SK-N-SH (cell line): ENCODE data around the gene VCPKMT. TPM values are rescaled to one million over a fixed set of nuclear protein-coding genes. Genes with fewer than 3 reads are reported as not detected.

Source experiments
- CTCF ChIA-PET: fragments of 300-600, 350-600 bp; formaldehyde crosslinking; extraction: SDS; loops from one replicate; lab custom pipeline; 2021; lab: Yijun Ruan, JAX
- POLR2A ChIA-PET: fragments of 350-600 bp; sonication (Branson Sonifier 250); formaldehyde crosslinking; extraction: SDS; loops from one replicate; lab custom pipeline; 2020; ENCODE audit warnings: antibody characterized with exemption, inconsistent platforms; lab: Yijun Ruan, JAX
- DNase-seq: peaks from one replicate; pipeline ENCODE4 v3.0.0; 2012
- H2AFZ ChIP-seq: fragments of 200-600 bp; sonication (generic); 2 replicates; pipeline ENCODE4 v1.8.1; 2016; ENCODE audit warnings: antibody characterized with exemption, mild to moderate bottlenecking, low read depth
- H3F3A ChIP-seq: fragments of 200-600 bp; sonication (generic); replicated peaks from 2 replicates; pipeline ENCODE3; 2016; ENCODE audit warnings: antibody characterized with exemption, mild to moderate bottlenecking; ENCODE audit not compliant: insufficient read depth
- H3K27ac ChIP-seq, 2 experiments: fragments of 200-500 bp in 1 of 2; fragments of 200-600 bp in 1 of 2; sonication (Bioruptor generic) in 1 of 2; sonication (generic), shearing (Covaris generic) in 1 of 2; 2 replicates each; pipeline versions ENCODE4 v1.5.1 to v1.6.1; 2014 to 2016; ENCODE audit warnings: low read depth in 2 of 2, inconsistent platforms in 1 of 2, low read length in 1 of 2, mild to moderate bottlenecking in 1 of 2, mixed read lengths in 1 of 2
- H3K27me3 ChIP-seq: fragments of 200-600 bp; sonication (generic), shearing (Covaris generic); 2 replicates; pipeline ENCODE4 v1.6.1; 2016; ENCODE audit warnings: mixed run types; ENCODE audit not compliant: insufficient read depth
- H3K36me3 ChIP-seq, 2 experiments: fragments of 200-500 bp in 1 of 2; fragments of 200-600 bp in 1 of 2; sonication (Bioruptor generic) in 1 of 2; sonication (generic) in 1 of 2; replicated peaks in 1 of 2; 2 replicates each; pipeline versions ENCODE3 to v1.5.1; 2014 to 2016; ENCODE audit warnings: low read length in 1 of 2, mild to moderate bottlenecking in 1 of 2; ENCODE audit not compliant: insufficient read depth in 2 of 2, control insufficient read depth in 1 of 2
- H3K4me1 ChIP-seq, 2 experiments: fragments of 200-500 bp in 1 of 2; fragments of 200-600 bp in 1 of 2; sonication (Bioruptor generic) in 1 of 2; sonication (generic), shearing (Covaris generic) in 1 of 2; 2 replicates each; pipeline versions ENCODE4 v1.5.1 to v1.6.1; 2014 to 2016; ENCODE audit warnings: low read depth in 1 of 2, low read length in 1 of 2, mixed run types in 1 of 2; ENCODE audit not compliant: insufficient read depth in 2 of 2, control insufficient read depth in 1 of 2
- H3K4me2 ChIP-seq: fragments of 200-600 bp; sonication (generic), shearing (Covaris generic); 2 replicates; pipeline ENCODE4 v1.6.1; 2017; ENCODE audit warnings: mixed run types
- H3K4me3 ChIP-seq, 2 experiments: fragments of 200-500 bp in 1 of 2; fragments of 200-600 bp in 1 of 2; sonication (Bioruptor generic) in 1 of 2; sonication (generic), shearing (Covaris generic) in 1 of 2; 2 replicates each; pipeline versions ENCODE4 v1.5.1 to v1.8.1; 2014 to 2016; ENCODE audit warnings: low read depth in 2 of 2, inconsistent platforms in 1 of 2, low read length in 1 of 2, mild to moderate bottlenecking in 1 of 2, mixed read lengths in 1 of 2, moderate library complexity in 1 of 2
- H3K79me2 ChIP-seq: fragments of 200-600 bp; sonication (generic); 2 replicates; pipeline ENCODE4 v1.8.1; 2017; ENCODE audit warnings: mild to moderate bottlenecking; ENCODE audit not compliant: insufficient read depth
- H3K9ac ChIP-seq: fragments of 200-600 bp; sonication (generic); 2 replicates; pipeline ENCODE4 v1.6.1; 2017; ENCODE audit warnings: mixed run types
- H3K9me2 ChIP-seq: fragments of 200-600 bp; sonication (generic); 2 replicates; pipeline ENCODE4 v1.6.1; 2017; ENCODE audit warnings: mixed run types
- H3K9me3 ChIP-seq: fragments of 200-600 bp; sonication (generic); 2 replicates; pipeline ENCODE4 v1.6.1; 2017; ENCODE audit warnings: mixed run types, mild to moderate bottlenecking, moderate library complexity
- H4K20me1 ChIP-seq: fragments of 200-600 bp; sonication (generic); 2 replicates; pipeline ENCODE4 v1.6.1; 2017; ENCODE audit warnings: mild to moderate bottlenecking, mixed run types; ENCODE audit not compliant: insufficient read depth
- CTCF ChIP-seq: fragments of 200-600 bp; sonication (generic); IDR thresholded peaks from 2 replicates; pipeline ENCODE4 v1.6.1; 2017; ENCODE audit warnings: antibody characterized with exemption, mild to moderate bottlenecking, moderate library complexity
- EP300 ChIP-seq, 2 experiments: IDR thresholded peaks; 2 replicates each; pipeline versions ENCODE4 v1.4.0 to v1.6.1; 2012; ENCODE audit warnings: borderline replicate concordance in 1 of 2, low read depth in 1 of 2, low read length in 1 of 2
- FOSL2 ChIP-seq: IDR thresholded peaks from 2 replicates; pipeline ENCODE4 v1.4.0; 2012; ENCODE audit warnings: low read depth, mild to moderate bottlenecking, moderate library complexity, borderline replicate concordance
- FOXJ3 ChIP-seq: sonication (generic); formaldehyde crosslinking; IDR thresholded peaks from 2 replicates; pipeline ENCODE4 v1.5.1; 2020; ENCODE audit warnings: mild to moderate bottlenecking, missing genetic modification reagents
- IRF3 ChIP-seq: fragments of 150-350 bp; IDR thresholded peaks from 2 replicates; pipeline ENCODE4 v1.6.1; 2016; ENCODE audit warnings: mild to moderate bottlenecking, low read depth, low read length
- JUND ChIP-seq: IDR thresholded peaks from 2 replicates; pipeline ENCODE4 v1.4.0; 2012
- MXI1 ChIP-seq: IDR thresholded peaks from 2 replicates; pipeline ENCODE4 v1.6.1; 2012; ENCODE audit warnings: mild to moderate bottlenecking, low read depth, low read length, improper control_type of control experiment
- POLR2AphosphoS5 ChIP-seq: IDR thresholded peaks from 2 replicates; pipeline ENCODE4 v1.6.1; 2012; ENCODE audit warnings: low read depth, low read length
- RAD21 ChIP-seq: IDR thresholded peaks from 2 replicates; pipeline ENCODE4 v1.6.1; 2012; ENCODE audit warnings: mild to moderate bottlenecking, low read length
- RCOR1 ChIP-seq: fragments of 150-350 bp; IDR thresholded peaks from 2 replicates; pipeline ENCODE4 v1.6.1; 2017; ENCODE audit warnings: antibody characterized with exemption, low read length
- RFX5 ChIP-seq: IDR thresholded peaks from 2 replicates; pipeline ENCODE4 v1.6.1; 2012; ENCODE audit warnings: mild to moderate bottlenecking, improper control_type of control experiment, low read length
- SIN3A ChIP-seq: IDR thresholded peaks from 2 replicates; pipeline ENCODE4 v1.6.1; 2012; ENCODE audit warnings: low read depth, mild to moderate bottlenecking, low read length, moderate library complexity, borderline replicate concordance
- TCF12 ChIP-seq: IDR thresholded peaks from 2 replicates; pipeline ENCODE4 v1.4.0; 2012
- ZBTB33 ChIP-seq: IDR thresholded peaks from 2 replicates; pipeline ENCODE4 v1.4.0; 2012; ENCODE audit warnings: low read depth, borderline replicate concordance
- WGBS: methylation state at CpG from one replicate; pipeline ENCODE4 v1.1.6; 2017; ENCODE audit warnings: low lambda C conversion rate; 5-methylcytosine and 5-hydroxymethylcytosine counted together
- polyA plus RNA-seq, 3 experiments: library from polyadenylated mRNA; depleted of rRNA; stranded (reverse); fragments of >200 nt; gene quantifications; 2 replicates each; pipeline ENCODE4 v1.2.3, GENCODE V29; 2012
- TF ChIP-seq, protein P1 (sequence below): IDR thresholded peaks from 2 replicates; pipeline ENCODE4; 2012
- TF ChIP-seq, protein P2 (sequence below): IDR thresholded peaks from 2 replicates; pipeline ENCODE4 v1.4.0; 2012; ENCODE audit warnings: low read depth, borderline replicate concordance

VCPKMT gene
- polyA plus RNA-seq, 1 of the 3 experiments (the other 2 are of a cell fraction), result 7.3 TPM

- no peak overlapping the region for H2AFZ ChIP-seq
- H3K27ac ChIP-seq, result no peak overlapping the region
- no peaks in the 10 kb centered on the region for H3K4me1 ChIP-seq
- H4K20me1 ChIP-seq, result no peaks in the 10 kb centered on the region
- no peak for DNase-seq
- peaks cover 7% of the 10 kb centered on the region for H3F3A ChIP-seq
- no peak overlapping the region for H3K9ac ChIP-seq
- ChIA-PET POLR2A (no interaction called here), CTCF (interaction anchor here (0.7 to 1.9 kb wide), 5 partner anchors 9 to 229 kb away, joined by 3 to 7 read pairs (median 3); no protein-coding TSS in a partner anchor)
- 93% methylated on average over 4 of the region's 7 CpGs for WGBS
- H3K79me2 ChIP-seq, result no peaks in the 10 kb centered on the region
- H3K4me2 ChIP-seq, result no peak overlapping the region
- no peaks in the 10 kb centered on the region for H3K36me3 ChIP-seq
- no peak overlapping the region for H3K4me3 ChIP-seq
- TF ChIP-seq RFX5 (no peak), FOSL2 (no peak), CTCF (no peak)
- TF ChIP-seq, protein P1, sequence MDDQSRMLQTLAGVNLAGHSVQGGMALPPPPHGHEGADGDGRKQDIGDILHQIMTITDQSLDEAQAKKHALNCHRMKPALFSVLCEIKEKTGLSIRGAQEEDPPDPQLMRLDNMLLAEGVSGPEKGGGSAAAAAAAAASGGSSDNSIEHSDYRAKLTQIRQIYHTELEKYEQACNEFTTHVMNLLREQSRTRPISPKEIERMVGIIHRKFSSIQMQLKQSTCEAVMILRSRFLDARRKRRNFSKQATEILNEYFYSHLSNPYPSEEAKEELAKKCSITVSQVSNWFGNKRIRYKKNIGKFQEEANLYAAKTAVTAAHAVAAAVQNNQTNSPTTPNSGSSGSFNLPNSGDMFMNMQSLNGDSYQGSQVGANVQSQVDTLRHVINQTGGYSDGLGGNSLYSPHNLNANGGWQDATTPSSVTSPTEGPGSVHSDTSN, result no peak
- no peaks in the 10 kb centered on the region for H3K9me3 ChIP-seq
- no peaks in the 10 kb centered on the region for H3K27me3 ChIP-seq
- H3K9me2 ChIP-seq, result no peaks in the 10 kb centered on the region
These were observed 25.0 kb downstream of the VCPKMT start for GRCh38 chr14:50091240-50091913.

GRCh38 chr14:50089208-50089607 lies 27.2 kb downstream of the VCPKMT start:
- H3K4me3 ChIP-seq, result no peak overlapping the region
- no peaks in the 10 kb centered on the region for H3K79me2 ChIP-seq
- H3K9ac ChIP-seq, result no peak overlapping the region
- H3K4me2 ChIP-seq, result no peak overlapping the region
- POLR2A ChIA-PET, result no interaction called here
- no peak for DNase-seq
- H3K9me3 ChIP-seq, result no peaks in the 10 kb centered on the region
- peaks cover 15% of the 10 kb centered on the region for H3F3A ChIP-seq
- H3K27ac ChIP-seq, result no peak overlapping the region
- H3K4me1 ChIP-seq, result no peaks in the 10 kb centered on the region
- H3K36me3 ChIP-seq, result no peaks in the 10 kb centered on the region
- H3K27me3 ChIP-seq, result no peaks in the 10 kb centered on the region
- no peak overlapping the region for H2AFZ ChIP-seq
- CTCF ChIA-PET, result interaction anchor here (2.1 kb wide), 1 partner anchor 223 kb away, joined by 6 read pairs; no protein-coding TSS in a partner anchor
- WGBS, result 94% methylated on average over 4 of the region's 5 CpGs
- no peaks in the 10 kb centered on the region for H4K20me1 ChIP-seq
- H3K9me2 ChIP-seq, result no peaks in the 10 kb centered on the region
- TF ChIP-seq FOXJ3 (CRISPR knock-in tag) (no peak), MXI1 (no peak), EP300 (IDR thresholded peaks at IDR 0.05; ENCODE audit: borderline replicate concordance in 1 of 2, low read depth in 1 of 2, low read length in 1 of 2) (no peak), SIN3A (no peak), TCF12 (no peak), IRF3 (no peak), JUND (no peak), CTCF (no peak), POLR2AphosphoS5 (no peak), ZBTB33 (no peak), RCOR1 (no peak), FOSL2 (no peak), RAD21 (no peak)
- TF ChIP-seq, protein P2, sequence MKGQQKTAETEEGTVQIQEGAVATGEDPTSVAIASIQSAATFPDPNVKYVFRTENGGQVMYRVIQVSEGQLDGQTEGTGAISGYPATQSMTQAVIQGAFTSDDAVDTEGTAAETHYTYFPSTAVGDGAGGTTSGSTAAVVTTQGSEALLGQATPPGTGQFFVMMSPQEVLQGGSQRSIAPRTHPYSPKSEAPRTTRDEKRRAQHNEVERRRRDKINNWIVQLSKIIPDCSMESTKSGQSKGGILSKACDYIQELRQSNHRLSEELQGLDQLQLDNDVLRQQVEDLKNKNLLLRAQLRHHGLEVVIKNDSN, result no peak
